Activated T-cell treated with anti-CD3 and anti-CD28 coated beads for 4 hours (primary cell): Measurements from ENCODE around the gene KRIT1.
"Not testable (repeated sequence)": the region's sequence is repeated elsewhere in the genome, so short reads cannot be mapped to it uniquely, and the experiment has no call there.

Experiments used
- DNase-seq: peaks from one replicate; pipeline ENCODE4 v3.0.0-alpha.2; 2020

Gene KRIT1

GRCh38 chr7:92245487-92246359, at the start of gene KRIT1, which contains the start of gene ANKIB1:
Gene KRIT1, minus strand, starts transcription at chr7:92245914. Its CDS starts 3,779 bp downstream, at chr7:92242135.
Gene ANKIB1, plus strand, starts transcription at chr7:92245974. Its CDS starts 49,005 bp downstream, at chr7:92294979.
- peak; percentile 76 for DNase-seq

GRCh38 chr7:92295391-92295790, 49.7 kb upstream of the KRIT1 start:
- DNase-seq, result no peak

- no peak for DNase-seq
Observed at GRCh38 chr7:92293896-92294590, 48.3 kb upstream of the KRIT1 start.

- DNase-seq, result no peak
Observed at GRCh38 chr7:92292981-92293380, 47.3 kb upstream of the KRIT1 start.

DNA sequence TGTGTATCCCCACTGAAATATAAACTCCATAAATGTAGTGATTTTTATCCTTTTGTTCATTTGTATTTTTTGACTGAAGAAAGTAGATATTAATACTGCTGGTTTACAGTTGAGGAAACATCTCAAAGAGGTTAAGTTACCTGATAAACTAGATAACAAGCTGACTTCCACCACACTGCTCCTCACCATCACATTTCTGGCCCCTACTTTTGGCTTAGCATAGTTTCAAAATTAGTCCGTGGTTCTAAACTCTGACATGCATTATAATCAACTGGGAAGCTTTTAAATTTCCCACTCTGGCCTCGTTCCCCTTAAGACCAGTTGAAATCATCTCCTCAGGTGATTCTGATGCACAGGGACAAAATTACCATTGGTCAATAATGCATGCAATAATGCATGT, 43.6 kb upstream of the KRIT1 start:
- no peak for DNase-seq

- no peak for DNase-seq
Observed at GRCh38 chr7:92282930-92283329, 37.2 kb upstream of the KRIT1 start.

DNA sequence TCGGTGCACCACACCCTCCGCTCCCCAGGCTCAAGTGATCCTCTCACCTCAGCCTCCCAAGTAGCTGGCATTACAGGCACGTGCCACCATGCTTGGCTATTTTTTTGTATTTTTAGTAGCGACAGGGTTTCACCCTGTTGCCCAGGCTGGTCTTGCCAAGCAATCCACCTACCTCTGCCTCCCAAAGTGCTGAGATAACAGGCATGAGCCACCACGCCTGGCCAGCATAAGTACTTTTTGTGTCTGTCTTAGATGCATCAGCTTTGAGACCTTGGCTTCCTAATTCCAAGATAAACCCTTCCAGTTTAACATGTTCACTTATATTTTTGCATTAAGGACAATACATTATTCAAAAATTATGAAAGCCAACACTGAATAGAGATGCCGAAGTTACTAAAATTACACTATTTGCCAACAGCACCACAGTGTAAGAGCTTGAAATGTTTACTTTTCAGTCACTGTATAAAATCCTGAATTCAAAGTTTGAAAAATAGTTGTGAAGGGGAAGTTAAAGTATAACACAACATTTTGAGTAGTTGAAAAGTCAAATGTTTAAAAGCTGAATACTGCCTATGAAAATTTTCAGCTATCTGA, 36.6 kb upstream of the KRIT1 start:
- no peak for DNase-seq

DNA sequence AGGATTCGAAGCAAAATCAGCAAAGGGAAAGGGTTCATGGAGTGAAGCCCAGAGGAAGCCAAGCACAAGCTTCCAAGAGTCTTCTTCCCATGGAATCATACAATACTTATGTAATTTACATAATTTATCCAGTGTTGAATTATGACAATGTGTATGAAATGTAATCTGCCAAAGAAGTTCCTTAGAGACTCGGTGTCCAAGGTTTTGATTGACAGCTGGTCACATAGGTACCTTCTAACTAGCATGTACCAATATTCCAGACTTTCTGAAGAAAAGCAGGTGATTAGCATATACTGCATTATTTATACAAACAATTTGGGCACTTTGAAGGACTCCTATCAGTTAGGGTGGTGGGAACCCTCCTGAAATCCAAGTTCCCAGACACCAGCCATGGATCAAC, 35.3 kb upstream of the KRIT1 start:
- DNase-seq, result no peak

GRCh38 chr7:92279396-92280031, 33.8 kb upstream of the KRIT1 start:
- DNase-seq, result no peak

GRCh38 chr7:92276460-92276864, 30.7 kb upstream of the KRIT1 start:
- DNase-seq, result no peak

- DNase-seq, result no peak
Observed at GRCh38 chr7:92275327-92275726, 29.6 kb upstream of the KRIT1 start.

DNA sequence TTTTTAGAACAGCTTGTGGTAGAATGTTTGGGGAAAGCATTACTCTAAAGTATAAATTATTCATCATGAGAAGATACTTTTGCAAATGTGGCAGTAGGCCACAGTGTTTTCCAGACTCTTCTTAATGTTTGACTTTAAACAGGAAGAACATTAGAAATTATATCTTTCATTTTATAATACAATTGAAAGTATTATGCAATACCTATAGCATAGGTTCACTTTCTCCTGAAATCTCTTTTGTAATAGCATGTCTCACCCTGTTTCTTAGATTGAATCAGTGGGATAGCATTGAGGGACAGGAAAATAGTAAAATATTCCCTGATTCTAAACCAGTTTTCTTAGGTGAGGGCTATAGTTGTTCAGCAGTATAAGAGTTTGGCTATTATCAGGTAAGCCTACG, 23.2 kb upstream of the KRIT1 start:
- DNase-seq, result no peak

GRCh38 chr7:92266415-92267241, 20.9 kb upstream of the KRIT1 start:
- DNase-seq, result no peak

GRCh38 chr7:92260248-92260781, 14.6 kb upstream of the KRIT1 start:
- DNase-seq, result no peak

- DNase-seq, result no peak
Observed at GRCh38 chr7:92259610-92260247, 14.0 kb upstream of the KRIT1 start.

DNA sequence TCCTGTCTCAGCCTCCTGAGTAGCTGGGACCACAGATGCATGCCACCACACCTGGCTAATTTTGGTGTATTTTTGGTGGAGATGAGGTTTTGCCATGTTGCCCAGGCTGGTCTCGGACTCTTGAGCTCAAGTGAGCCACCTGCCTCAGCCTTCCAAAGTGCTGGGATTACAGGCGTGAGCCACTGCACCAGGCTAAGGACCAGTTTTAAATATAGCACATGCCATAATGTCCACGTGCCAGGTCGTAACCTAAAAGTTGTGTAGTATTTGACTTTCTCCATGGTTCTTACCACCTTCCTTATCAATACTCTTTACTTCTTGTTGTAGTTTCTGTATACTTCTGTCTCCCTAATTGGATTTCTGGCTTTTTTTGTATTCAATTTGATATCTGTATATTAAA, 13.3 kb upstream of the KRIT1 start:
- DNase-seq, result no peak

DNA sequence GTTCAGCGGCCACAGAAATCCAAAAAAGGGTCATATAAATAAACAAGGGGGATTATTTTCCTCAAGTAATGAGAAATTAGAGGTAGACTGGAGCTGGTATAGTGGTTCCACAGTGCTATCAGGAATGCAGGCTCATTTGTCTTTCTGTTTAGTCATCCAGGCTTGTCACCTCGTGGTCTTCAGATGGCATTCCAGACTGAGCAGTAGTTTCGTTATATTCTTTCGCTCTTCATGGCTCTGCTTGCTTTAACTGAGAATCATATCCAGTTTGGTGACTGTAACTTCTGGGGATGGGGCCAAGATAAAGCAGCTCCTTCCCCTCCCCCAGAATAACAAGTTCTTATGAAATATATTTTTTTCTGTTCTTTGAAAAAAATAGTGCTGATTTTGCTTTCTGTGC, 9.6 kb upstream of the KRIT1 start:
- no peak for DNase-seq

- not testable (repeated sequence) for DNase-seq
Observed at GRCh38 chr7:92254800-92255199, 9.1 kb upstream of the KRIT1 start.

DNA sequence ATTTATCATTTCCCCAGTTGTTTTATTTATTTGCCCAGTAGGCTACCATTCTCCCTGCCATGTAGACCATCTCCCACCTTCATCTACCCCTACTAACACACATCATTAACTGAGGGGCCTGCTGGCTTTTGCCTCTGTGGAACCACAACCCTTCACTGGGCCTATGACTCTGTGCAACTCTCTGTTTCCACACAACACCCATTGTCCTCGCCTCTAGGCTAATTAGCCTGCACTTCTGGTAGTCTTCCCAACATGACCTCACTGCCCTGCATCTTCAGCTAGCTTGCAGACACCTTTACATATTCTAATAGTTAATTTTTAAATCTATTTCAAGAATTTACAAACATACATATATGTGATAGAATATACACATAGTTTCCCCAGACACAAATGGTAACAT, 7.5 kb upstream of the KRIT1 start:
- no peak for DNase-seq

- DNase-seq, result no peak
Observed at GRCh38 chr7:92251181-92251580, 5.5 kb upstream of the KRIT1 start.

- no peak for DNase-seq
Observed at GRCh38 chr7:92250603-92251002, 4.9 kb upstream of the KRIT1 start.
